Spleen (tissue), 7 donors: Measurements from ENCODE around the gene PDPR.
"Not testable (repeated sequence)": the region's sequence is repeated elsewhere in the genome, so short reads cannot be mapped to it uniquely, and the experiment has no call there.

Experiments
- POLR2A ChIP-seq, 3 donors: fragments of 450-650 bp; IDR thresholded peaks; one replicate each; pipeline ENCODE4 v1.5.1; 2017; ENCODE audit warnings: antibody characterized with exemption in 3 of 3, mild to moderate bottlenecking in 1 of 3
- POLR2AphosphoS5 ChIP-seq, 3 donors: sonication (generic); formaldehyde crosslinking; IDR thresholded peaks; one replicate each; pipeline ENCODE4 v1.5.1; 2017; ENCODE audit warnings: antibody characterized with exemption in 3 of 3
- TF ChIP-seq, protein P1 (sequence below), 11 experiments: fragments of 200-600 bp in 7 of 11; fragments of 450-650 bp in 4 of 11; sonication (generic) in 4 of 11; IDR thresholded peaks in 8 of 11; conservative IDR thresholded peaks in 3 of 11; 1 replicate in 7 of 11; 2 replicates in 4 of 11; pipeline versions ENCODE4 v1.4.0 to v1.8.0; 2016 to 2021; ENCODE audit warnings: antibody characterized with exemption in 11 of 11, inconsistent platforms in 4 of 11, mild to moderate bottlenecking in 1 of 11
- donor health status: DM: no; HTN: no; CAD: no; lungs with moderate emphysema.
- donor health status: DM: no; HTN: no; CAD: no.
- donor health status: DM: no; HTN: no; CAD: no.

DNA sequence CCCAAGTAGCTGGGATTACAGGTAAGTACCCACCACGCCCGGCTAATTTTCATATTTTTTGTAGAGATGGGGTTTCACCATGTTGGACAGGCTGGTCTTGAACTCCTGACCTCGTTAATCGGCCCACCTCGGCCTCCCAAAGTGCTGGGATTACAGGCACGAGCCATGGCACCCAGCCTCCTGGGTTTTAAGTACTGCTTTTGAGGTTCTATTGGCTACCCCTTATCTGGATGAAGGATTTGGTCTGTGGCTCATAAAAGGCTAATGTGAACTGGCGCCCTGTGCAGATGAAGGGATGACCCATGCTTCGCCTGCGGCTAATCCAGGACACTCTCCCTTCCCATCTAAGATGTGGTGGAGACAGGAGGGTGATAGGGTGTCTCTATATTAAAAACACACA lies 85.0 kb downstream of the PDPR start:
- not testable (repeated sequence) for TF ChIP-seq POLR2AphosphoS5, POLR2A (IDR thresholded peaks at IDR 0.05)
- TF ChIP-seq, protein P1, sequence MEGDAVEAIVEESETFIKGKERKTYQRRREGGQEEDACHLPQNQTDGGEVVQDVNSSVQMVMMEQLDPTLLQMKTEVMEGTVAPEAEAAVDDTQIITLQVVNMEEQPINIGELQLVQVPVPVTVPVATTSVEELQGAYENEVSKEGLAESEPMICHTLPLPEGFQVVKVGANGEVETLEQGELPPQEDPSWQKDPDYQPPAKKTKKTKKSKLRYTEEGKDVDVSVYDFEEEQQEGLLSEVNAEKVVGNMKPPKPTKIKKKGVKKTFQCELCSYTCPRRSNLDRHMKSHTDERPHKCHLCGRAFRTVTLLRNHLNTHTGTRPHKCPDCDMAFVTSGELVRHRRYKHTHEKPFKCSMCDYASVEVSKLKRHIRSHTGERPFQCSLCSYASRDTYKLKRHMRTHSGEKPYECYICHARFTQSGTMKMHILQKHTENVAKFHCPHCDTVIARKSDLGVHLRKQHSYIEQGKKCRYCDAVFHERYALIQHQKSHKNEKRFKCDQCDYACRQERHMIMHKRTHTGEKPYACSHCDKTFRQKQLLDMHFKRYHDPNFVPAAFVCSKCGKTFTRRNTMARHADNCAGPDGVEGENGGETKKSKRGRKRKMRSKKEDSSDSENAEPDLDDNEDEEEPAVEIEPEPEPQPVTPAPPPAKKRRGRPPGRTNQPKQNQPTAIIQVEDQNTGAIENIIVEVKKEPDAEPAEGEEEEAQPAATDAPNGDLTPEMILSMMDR (IDR thresholded peaks at IDR 0.05 in 8 of 11, conservative IDR thresholded peaks at IDR 0.05 in 3 of 11) = not testable (repeated sequence)
